Right ventricle myocardium superior (tissue), 1 donor: ENCODE results near the gene MNAT1. TPM values are rescaled to one million over a fixed set of nuclear protein-coding genes. Genes with fewer than 3 reads are reported as not detected.

ENCODE experiments used
- ATAC-seq: fragments of 200-7000 bp; cut with Tn5 transposase; one replicate; pipeline ENCODE4 v1.9.1; 2020; ENCODE audit warnings: mild to moderate bottlenecking; ENCODE audit not compliant: poor library complexity
- DNase-seq: peaks from one replicate; pipeline ENCODE4 v3.0.0-alpha.2; 2020
- intact Hi-C: fragments of 100-400 bp; cut with DNase I; formaldehyde crosslinking; loops from one replicate; pipeline ENCODE4 v1.11.2; 2022
- total RNA-seq: library from RNA; stranded (reverse); fragmentation: NEBNext Ultra II Directional; extraction: Animal tissue kit (Norgen Biotek cat#: 25700); gene quantifications from one replicate; pipeline ENCODE4 v1.2.1, GENCODE V29; 2021
- donor health status: DM: no; HTN: yes; CAD: no; lungs with severe emphysema.

Gene MNAT1
- total RNA-seq, 1 donor from 2014 or later = 24.3 TPM

DNA sequence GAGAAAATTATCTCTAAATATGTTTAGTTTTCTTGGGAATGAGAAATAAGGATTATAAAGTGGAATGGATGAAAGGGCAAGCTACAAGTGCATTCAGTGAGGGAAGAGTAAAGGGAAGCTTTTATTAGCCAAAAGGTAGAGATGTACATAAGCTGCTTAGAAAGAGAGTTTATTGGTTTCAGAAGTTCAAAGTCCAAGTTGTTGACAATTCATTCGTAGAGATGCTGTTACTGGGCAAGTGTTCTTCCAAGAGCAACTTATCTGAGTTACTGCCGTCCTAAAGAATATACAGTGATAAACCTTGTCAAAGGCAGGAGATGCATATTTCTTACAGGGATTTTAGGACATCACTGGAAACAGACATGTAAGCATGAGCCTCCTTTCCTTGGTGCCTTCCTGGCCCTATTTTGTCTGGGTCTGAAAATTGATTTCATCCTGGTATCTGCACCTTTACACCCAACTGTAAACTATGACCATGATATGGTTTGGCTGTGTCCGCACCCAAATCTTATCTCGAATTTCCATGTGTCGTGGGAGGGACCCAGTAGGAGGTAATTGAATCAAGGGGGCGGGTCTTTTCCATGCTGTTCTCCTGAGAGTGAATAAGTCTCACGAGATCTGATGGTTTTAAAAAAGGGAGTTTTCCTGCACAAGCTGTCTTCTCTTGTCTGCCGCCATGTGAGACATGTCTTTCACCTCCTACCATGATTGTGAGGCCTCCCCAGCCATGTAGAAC is 199.5 kb downstream of the MNAT1 start:
- intact Hi-C loops = no loop called here
- no peak for ATAC-seq
- no peak for DNase-seq

- DNase-seq (no peak), ATAC-seq (no peak)
- intact Hi-C loops = no loop called here
Measured at GRCh38 chr14:60935319-60935718, 200.8 kb downstream of the MNAT1 start.

DNA sequence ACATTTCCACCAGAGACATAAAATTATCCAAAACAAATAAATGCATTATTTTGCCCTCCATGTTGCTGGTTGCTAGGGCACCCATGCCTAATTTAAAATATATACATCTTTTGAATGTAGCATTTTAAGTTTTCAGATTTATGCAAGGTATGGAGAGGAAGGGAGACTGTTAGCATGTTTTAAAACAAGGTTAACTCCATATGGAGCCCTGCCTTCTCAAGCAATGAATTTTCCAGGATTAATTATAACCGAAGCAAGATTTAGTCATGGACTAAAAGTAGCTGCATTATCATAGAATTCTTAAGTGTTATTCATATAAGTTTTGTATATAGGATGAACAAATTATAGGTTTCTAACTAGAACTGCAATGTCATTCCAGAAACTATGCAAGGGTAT is 209.1 kb downstream of the MNAT1 start:
- DNase-seq (no peak), ATAC-seq (no peak)
- intact Hi-C loops = no loop called here

DNA sequence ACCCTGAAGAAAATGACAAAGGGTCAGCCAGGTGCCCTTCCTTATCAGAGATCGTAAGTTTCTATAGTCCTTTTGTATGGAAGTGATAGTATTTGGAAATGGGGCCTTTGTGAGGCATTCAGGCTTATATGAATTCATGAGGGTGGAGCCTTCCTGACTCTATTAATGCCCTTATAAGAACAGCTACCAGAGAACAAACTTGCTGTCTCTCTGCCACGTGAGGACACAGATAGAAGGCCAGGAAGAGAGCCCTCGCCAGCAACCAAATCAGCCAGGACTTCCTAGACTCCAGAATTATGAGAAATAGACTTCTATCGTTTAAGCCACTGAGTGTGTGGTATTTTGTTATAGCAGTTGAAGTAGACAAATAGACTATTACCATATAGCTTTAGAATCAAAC is 209.6 kb downstream of the MNAT1 start:
- DNase-seq = no peak
- peak; percentile 53 for ATAC-seq
- intact Hi-C loops = no loop called here

DNA sequence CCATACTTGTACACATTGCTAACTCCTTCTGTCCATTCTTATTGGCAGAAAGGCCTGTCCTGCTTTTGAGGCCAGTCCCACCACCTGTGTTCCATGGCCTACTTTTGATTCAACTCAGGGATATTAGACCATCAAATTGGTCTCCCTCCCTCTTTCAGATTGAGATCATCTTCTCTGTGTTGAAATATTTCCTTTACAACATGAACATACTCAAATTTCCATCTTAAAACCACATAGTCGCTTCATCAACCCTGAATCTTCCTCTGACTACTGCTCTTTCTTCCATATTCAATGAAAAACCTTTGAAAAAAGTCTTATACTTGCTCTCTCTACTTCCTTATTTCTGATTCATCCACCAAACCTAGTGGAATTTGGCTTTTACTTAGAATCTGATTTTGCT is 211.4 kb downstream of the MNAT1 start:
- DNase-seq (no peak), ATAC-seq (no peak)
- intact Hi-C loops = no loop called here

- ATAC-seq (no peak), DNase-seq (no peak)
- intact Hi-C loops = no loop called here
Measured at GRCh38 chr14:60946773-60947172, 212.2 kb downstream of the MNAT1 start.

DNA sequence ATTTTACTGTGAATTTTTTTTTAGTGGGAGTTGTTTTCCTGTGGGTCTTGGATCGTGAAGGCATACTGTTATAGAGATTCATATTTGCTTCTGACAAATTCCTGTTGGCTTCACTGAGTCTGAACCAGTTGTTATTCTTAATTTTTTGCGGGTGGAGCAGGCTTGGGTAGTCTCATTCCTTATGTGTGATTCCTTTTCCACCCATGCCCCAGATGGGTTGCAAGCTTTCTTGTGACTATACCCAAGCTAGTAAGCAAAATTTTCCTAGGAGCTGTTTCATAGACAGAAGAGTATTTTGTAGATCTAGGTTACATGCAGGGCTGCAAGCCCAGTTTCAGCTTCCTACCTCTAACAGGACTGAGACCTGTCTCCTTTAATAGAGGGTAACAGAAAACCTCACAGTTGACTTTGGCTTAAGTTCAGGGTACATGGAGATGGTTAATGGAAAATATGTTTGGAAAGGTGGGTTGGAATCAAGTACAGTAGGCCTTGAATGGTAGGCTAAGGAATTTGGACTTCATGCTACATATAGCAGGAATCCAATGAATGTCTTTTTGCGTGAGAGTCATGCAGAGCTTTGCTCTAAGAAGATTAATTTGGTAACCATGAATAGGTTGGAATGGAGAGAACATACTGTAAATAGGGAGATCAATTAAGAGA is 217.3 kb downstream of the MNAT1 start:
- ATAC-seq = no peak
- intact Hi-C loops = no loop called here
- no peak for DNase-seq

- intact Hi-C loops = no loop called here
- no peak for ATAC-seq
- DNase-seq = no peak
Measured at GRCh38 chr14:60956202-60956601, 221.6 kb downstream of the MNAT1 start.

DNA sequence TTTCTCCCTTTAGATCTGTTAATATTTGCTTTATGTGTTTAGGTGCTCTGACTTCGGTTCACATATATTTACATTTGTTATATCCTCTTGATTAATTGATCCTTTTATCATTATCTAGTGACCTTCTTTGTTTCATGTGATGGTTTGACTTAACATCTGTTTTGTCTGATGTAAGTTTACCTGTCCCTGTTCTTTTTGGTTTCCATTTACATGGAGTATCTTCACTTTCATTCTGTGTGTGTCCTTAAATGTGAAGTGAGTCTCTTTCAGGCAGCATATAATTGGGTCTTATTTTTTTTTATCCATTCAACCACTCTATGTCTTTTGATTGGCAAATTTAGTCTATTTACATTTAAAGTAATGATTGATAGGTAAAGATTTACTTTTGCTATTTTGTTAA is 222.1 kb downstream of the MNAT1 start:
- ATAC-seq = no peak
- intact Hi-C loops = no loop called here
- DNase-seq = no peak

DNA sequence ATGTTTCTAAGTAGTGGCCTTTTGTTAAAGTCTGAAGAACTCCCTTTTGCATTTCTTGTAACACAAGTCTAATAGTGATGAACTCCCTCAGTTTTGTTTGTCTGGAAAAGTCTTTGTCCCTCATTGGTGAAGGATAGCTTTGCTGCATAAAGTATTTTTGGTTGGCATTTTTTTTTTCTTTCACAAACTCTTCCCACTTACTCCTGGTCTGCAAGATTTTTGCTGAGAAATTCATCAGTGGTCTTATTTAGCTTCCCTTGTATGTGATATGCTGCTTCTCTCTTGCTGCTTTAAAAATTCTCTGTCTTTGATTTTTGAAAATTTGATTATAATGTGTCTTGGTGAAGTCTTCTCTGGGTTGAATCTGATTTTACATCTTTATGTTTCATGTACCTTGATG is 223.6 kb downstream of the MNAT1 start:
- no peak for DNase-seq
- intact Hi-C loops = no loop called here
- ATAC-seq = no peak

DNA sequence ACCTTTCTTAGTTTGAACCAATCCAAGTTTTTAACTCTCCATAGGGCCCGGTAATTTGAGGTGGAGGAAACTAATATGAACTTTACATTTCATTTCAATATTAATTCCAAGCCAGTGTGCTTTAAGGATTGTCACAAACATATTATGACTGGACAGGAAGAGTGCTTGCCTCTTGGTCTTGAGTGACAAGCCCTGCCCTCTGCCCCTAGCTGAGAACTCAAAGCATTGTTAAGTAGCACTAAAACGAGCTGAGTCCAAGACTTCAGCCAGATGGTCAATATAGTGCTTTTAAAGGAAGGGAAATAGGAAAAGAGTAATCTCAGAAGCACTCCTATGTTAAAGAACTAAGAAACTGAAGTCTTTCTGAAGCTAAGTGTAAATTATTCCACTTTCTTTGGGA is 229.2 kb downstream of the MNAT1 start:
- DNase-seq = no peak
- intact Hi-C loops = no loop called here
- no peak for ATAC-seq

DNA sequence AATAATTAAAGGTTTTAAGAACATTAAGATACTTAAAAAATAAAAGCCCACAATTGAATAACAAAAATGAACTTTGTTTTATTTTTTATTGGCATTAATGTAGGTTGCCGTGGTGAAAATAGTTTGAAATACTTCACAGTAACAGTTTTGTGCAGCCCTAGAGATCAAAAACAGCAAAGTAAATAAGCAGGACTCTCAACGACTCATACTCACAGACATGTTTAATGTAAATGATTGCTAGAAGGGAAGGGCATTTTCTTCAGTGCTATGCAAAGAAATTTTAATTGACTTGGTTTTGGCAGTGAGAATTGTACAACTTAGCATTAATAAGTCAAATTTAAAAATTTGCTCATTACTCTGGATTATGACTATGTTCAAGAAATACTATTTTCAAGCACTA is 230.3 kb downstream of the MNAT1 start:
- intact Hi-C loops = no loop called here
- DNase-seq (no peak), ATAC-seq (no peak)

- no peak for ATAC-seq
- no peak for DNase-seq
- intact Hi-C loops = no loop called here
Measured at GRCh38 chr14:60965402-60965801, 230.8 kb downstream of the MNAT1 start.

DNA sequence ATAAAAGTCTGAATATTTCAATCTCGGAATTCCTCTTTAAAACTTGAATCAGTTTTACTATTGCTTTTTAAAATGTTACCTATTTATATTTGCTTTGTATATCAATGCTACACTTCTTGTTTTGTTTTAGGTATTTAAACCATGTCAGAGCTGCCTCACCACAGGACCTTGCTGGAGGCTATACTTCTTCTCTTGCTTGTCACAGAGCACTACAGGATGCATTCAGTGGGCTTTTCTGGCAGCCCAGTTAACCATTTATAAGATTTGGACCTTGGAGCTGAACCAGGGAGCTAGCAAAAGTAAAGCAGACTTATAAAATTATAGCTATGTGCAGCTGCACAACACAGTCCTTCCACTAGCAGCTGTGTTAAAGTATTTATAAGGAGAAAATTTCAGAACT is 233.5 kb downstream of the MNAT1 start:
- intact Hi-C loops = no loop called here
- ATAC-seq = no peak
- no peak for DNase-seq

GRCh38 chr14:60968671-60969070 is 234.1 kb downstream of the MNAT1 start:
- ATAC-seq (no peak), DNase-seq (no peak)
- intact Hi-C loops = no loop called here

GRCh38 chr14:60970146-60970545 is 235.6 kb downstream of the MNAT1 start:
- ATAC-seq (no peak), DNase-seq (no peak)
- intact Hi-C loops = no loop called here

- ATAC-seq (no peak), DNase-seq (no peak)
- intact Hi-C loops = no loop called here
Measured at GRCh38 chr14:60971271-60971670, 236.7 kb downstream of the MNAT1 start.

DNA sequence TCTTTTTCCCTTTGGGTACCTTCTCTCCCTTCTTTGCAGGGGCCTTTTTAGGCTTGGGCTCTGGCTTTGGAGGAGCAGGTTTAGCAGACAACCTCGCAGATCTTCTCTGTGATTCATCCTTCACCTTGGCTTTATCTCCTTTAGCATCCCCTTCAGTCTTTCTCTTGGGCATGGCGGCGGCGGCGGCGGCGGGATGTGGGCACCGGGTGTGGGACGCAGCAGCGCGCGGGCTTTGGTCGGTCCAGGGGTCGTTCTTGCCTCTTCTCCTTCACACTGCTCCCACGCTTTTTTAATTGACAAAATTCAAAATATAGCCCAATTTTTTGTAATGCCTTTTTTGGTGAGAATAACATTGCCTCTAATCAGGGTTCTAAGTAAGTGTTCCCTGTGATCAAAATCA is 237.7 kb downstream of the MNAT1 start:
- intact Hi-C loops = no loop called here
- no peak for DNase-seq
- ATAC-seq = no peak

DNA sequence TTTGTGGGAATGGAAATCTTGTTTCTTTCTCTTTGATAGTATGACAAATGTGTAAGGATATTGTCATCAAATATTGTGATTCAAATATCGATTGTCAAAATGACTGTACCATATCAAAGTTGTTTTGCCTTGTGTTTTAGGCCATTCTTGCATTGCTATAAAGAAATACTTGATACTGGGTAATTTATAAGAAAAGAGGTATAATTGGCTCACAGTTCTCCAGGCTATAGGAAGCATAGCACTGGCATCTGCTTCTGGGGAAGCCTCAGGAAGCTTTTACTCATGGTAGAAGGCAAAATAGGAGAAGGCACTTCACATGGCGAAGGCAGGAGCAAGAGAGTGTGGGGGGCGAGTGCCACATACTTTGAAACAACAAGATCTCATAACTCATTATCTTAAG is 238.5 kb downstream of the MNAT1 start:
- ATAC-seq = no peak
- no peak for DNase-seq
- intact Hi-C loops = no loop called here

GRCh38 chr14:60974090-60974651 is 239.6 kb downstream of the MNAT1 start:
- ATAC-seq = peak; percentile 45
- intact Hi-C loops = no loop called here
- DNase-seq = no peak
